GM12891 (cell line): ENCODE data around the gene NAALADL2.
"Not testable (repeated sequence)": the region's sequence is repeated elsewhere in the genome, so short reads cannot be mapped to it uniquely, and the experiment has no call there.

Source experiments
- DNase-seq: peaks from one replicate; pipeline ENCODE4 v3.0.0; 2011; ENCODE audit warnings: low spot score; ENCODE audit not compliant: insufficient read length
- FAIRE-seq: peaks from 2 replicates; lab custom pipeline; 2011; peaks lifted over from hg19 to GRCh38; lab: Jason Lieb, UNC
- PAX5 ChIP-seq: IDR thresholded peaks from 2 replicates; pipeline ENCODE4 v1.6.1; 2011; ENCODE audit warnings: low read length, moderate library complexity, mild to moderate bottlenecking; ENCODE audit not compliant: insufficient read depth, severe bottlenecking
- POLR2A ChIP-seq: IDR thresholded peaks from 2 replicates; pipeline ENCODE4 v1.6.1; 2011; ENCODE audit warnings: low read depth, low read length, control low read depth
- POLR2AphosphoS5 ChIP-seq: IDR thresholded peaks from 2 replicates; pipeline ENCODE4 v1.6.1; 2011; ENCODE audit warnings: low read depth, low read length, control low read depth
- POU2F2 ChIP-seq: IDR thresholded peaks from 2 replicates; pipeline ENCODE4 v1.6.1; 2011; ENCODE audit warnings: low read depth, mild to moderate bottlenecking, control low read depth, low read length, moderate library complexity
- SPI1 ChIP-seq: IDR thresholded peaks from 2 replicates; pipeline ENCODE4 v1.6.1; 2011; ENCODE audit warnings: low read depth, low read length, control low read depth
- TAF1 ChIP-seq: IDR thresholded peaks from 2 replicates; pipeline ENCODE4 v1.6.1; 2011; ENCODE audit warnings: low read depth, low read length, control low read depth

Gene NAALADL2

DNA sequence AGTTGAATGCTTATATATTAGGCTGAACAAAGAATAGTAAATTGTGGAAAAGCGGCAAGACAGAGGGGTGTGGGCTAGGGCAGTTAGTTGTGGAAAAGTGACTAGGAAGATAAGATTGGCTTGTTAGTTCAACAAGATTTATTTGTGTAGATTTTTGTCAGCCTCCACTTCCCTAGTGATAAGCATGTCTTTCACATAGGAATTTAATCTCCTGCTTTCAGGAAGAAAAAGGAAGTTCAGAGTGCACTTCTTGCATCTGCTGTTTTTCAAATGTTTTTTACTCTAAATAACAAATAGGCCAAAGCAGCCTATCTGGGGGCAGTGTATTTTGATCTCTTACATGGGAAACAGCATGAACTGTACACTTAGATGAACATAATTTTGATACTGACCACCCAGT lies 919.9 kb downstream of the NAALADL2 start:
- DNase-seq (no peak), FAIRE-seq (no peak)
- TF ChIP-seq PAX5 = no peak
- TF ChIP-seq POLR2AphosphoS5 = no peak

DNA sequence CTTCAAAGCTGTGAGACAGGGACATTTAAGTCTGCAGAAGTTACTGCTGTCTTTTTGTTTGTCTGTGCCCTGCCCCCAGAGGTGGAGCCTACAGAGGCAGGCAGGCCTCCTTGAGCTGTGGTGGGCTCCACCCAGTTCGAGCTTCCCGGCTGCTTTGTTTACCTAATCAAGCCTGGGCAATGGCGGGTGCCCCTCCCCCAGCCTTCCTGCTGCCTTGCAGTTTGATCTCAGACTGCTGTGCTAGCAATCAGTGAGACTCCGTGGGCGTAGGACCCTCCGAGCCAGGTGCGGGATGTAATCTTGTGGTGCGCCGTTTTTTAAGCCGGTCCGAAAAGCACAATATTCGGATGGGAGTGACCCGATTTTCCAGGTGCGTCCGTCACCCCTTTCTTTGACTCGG lies 928.0 kb downstream of the NAALADL2 start:
- not testable (repeated sequence) for DNase-seq, FAIRE-seq

DNA sequence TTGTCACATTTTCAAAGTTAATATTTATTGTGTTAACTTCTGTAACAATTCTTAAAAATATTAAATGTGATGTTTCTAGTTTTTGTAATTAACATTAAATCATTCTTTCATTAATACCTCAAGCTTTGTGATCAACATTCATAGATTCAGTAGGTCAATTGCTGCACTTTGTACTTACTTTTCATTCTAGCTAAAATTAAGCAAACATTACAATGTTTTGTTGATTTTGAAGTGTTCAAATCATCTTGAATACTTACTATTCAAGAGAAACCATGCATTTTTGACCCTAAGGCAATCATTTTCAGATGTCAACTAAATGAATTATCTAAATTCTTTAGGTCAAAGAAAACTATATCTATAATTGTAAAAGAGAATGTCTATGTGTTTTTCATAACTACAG lies 933.1 kb downstream of the NAALADL2 start:
- DNase-seq (no peak), FAIRE-seq (no peak)
- TF ChIP-seq POLR2AphosphoS5 = no peak

DNA sequence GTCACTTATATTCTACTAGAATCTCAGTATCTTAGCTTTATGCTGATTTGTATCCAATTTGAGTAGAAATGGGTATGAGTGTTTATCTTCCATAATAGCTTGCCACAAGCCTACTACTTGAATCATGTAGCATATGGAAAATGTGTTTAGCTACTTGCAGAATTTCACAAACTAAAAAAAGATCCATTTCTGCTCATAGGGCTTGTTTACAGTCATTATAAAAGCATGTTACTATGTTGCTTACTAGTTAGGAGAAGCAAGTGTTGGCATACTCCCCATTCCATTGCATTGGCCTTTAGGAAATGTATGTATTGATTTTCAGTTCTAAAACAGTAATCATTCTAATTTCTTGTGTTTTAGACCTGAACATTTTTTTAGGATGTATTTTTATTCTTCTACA lies 939.2 kb downstream of the NAALADL2 start:
- FAIRE-seq = no peak
- DNase-seq = no peak
- TF ChIP-seq POU2F2 (no peak), PAX5 (no peak), TAF1 (no peak), SPI1 (no peak), POLR2AphosphoS5 (no peak), POLR2A (no peak)

DNA sequence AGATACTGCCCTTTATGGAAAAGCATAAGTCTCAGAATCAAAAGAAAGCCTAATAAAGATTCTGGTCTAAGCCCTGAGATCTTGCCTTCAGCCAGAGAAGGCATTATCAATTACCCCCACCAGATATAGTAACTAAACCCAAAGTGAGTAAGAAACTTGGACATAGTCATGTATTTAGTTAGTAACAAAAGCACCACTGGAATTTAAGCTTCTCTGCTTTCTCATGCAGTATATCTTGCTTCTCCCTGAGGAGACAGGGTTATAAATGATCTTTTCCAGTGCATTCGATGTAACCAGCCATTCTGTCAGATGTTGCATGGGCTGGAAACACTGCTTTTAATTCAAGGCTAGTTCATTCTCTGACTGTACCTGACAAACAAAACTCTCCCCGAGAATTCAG lies 946.7 kb downstream of the NAALADL2 start:
- DNase-seq (no peak), FAIRE-seq (no peak)
- TF ChIP-seq POLR2AphosphoS5 = no peak

DNA sequence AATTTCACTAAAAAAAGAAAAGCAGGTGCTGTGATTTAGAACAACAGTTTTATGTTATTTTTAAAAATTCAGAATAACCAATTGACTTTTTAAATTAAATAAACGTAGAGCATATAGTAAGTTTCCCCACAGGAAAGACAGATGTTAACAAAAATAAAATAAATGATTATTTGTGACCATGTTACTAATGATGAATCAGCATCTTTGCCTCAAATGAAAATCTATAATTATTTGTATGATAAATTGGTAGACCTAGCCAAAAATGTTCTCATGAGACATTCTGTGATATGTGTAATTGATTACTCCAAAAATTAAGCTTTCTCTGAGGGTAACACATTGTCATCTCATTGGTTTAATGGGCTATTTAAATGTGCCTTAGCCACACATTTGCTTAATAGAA lies 948.0 kb downstream of the NAALADL2 start:
- no peak for TF ChIP-seq TAF1
- no peak for TF ChIP-seq SPI1
- TF ChIP-seq POLR2A = no peak
- TF ChIP-seq PAX5 = no peak
- TF ChIP-seq POLR2AphosphoS5 = no peak
- TF ChIP-seq POU2F2 = no peak
- FAIRE-seq (no peak), DNase-seq (no peak)

DNA sequence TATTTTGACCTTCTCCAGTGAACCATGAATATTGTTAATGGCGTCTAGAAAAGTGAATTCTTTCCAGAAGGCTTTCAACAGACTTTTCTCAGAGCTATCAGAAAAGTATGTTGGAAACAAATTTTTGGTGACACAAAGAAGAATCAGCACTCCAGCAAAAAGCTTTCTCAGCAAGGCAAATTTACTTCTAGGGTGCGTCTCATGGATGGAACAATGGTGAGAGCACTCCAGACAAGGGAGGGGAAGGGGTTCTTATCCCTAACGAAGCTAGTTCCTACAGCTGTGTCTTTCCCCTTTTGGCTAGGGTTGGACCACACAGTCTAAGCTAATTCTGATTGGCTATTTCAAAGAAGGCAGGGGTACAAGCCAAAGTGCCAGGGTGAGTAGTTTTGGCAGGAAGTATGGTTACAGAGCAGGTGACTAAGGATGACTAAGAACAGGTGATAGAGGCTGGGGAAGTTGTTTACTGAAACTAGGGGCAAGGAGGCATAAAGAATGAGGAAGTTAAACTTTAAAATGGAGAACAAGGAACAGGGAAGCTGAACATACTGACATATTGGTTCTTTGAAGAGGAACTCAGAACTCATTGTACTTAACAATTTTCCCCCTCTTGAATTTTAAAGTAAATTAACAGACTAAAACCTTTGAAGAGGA lies 959.8 kb downstream of the NAALADL2 start:
- TF ChIP-seq PAX5 = no peak
- no peak for TF ChIP-seq POLR2AphosphoS5
- TF ChIP-seq SPI1 = no peak
- TF ChIP-seq TAF1 = no peak
- no peak for TF ChIP-seq POU2F2
- no peak for TF ChIP-seq POLR2A
- DNase-seq = no peak
- FAIRE-seq = no peak

DNA sequence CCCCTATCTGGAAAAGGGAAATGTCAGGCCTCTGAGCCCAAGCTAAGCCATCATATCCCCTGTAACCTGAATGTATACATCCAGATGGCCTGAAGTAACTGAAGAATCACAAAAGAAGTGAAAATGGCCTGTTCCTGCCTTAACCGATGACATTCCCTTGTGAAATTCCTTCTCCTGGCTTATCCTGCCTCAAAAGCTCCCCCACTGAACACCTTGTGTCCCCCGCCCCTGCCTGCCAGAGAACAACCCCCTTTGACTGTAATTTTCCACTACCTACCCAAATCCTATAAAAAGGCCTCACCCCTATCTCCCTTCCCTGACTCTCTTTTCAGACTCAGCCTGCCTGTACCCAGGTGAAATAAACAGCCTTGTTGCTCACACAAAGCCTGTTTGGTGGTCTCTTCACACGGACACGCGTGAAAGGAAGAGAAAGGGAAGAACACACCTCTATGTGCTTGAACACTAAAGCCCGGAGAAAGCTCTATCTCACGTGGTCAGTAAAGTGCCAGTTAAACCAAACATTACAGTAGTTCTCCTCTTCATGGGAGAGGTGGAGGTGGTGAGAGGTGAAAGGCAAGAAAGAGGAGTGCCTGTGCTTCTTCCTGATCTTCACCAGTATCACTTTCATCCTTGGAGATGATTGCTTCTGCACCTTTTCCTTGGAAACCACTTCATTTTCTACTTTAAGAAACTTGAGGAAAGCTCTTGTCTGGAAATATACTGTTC lies 963.8 kb downstream of the NAALADL2 start:
- FAIRE-seq, DNase-seq: not testable (repeated sequence)

DNA sequence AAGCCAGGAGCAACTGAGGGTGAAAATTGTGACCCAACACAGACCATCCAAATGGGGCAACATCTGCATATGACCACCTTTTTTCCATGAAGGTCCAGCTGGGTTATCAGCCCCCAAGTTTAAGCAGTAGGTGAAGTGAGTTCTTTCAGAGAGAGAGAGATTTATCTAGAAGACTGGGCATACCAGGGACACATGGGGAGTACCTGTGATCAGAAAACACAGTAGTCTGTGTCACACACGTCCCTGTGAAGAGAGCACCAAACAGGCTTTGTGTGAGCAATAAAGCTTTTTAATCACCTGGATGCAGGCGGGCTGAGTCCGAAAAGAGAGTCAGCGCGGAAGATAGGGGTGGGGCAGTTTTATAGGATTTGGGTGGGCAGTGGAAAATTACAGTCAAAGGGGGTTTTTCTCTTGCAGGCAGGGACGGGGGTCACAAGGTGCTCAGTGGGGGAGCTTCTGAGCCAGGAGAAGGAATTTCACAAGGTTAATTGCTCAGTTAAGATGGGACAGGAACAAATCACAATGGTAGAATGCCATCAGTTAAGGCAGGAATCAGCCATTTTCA lies 966.0 kb downstream of the NAALADL2 start:
- FAIRE-seq, DNase-seq: not testable (repeated sequence)

DNA sequence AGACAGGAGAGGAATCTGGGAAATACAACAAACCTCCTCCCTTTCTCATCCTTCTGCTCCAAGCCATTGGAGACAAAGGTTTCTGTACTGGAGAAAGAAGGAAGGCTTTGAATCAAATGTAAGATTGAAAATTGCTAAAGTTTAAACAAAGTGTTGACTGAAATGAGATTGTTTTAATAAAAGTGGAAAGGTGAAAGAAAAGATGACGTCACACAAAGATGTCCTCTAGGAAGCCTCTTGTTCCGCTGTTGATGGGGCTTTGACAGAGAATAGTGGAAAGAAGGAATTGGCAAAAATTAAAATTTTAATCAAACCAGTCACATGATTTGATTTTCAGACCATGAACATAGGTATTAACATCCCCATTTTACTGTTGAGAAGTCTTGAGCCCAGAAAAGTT lies 967.6 kb downstream of the NAALADL2 start:
- TF ChIP-seq POLR2AphosphoS5 = no peak
- TF ChIP-seq PAX5 = no peak
- no peak for TF ChIP-seq POLR2A
- TF ChIP-seq SPI1 = no peak
- TF ChIP-seq TAF1 = no peak
- TF ChIP-seq POU2F2 = no peak
- DNase-seq (no peak), FAIRE-seq (no peak)

DNA sequence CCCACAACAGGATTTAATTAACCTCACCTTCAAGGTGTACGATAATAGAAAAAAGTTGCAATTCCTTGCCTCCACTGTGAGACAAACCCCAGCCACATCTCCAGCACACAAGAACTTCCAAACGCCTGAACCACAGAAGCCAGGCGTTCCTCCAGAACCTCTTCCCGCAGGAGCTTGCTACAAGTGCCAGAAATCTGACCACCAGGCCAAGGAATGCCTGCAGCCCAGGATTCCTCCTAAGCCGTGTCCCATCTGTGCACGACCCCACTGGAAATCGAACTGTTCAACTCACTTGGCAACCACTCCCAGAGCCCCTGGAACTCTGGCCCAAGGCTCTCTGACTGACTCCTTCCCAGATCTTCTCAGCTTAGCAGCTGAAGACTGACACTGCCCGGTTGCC lies 970.7 kb downstream of the NAALADL2 start:
- not testable (repeated sequence) for FAIRE-seq, DNase-seq

DNA sequence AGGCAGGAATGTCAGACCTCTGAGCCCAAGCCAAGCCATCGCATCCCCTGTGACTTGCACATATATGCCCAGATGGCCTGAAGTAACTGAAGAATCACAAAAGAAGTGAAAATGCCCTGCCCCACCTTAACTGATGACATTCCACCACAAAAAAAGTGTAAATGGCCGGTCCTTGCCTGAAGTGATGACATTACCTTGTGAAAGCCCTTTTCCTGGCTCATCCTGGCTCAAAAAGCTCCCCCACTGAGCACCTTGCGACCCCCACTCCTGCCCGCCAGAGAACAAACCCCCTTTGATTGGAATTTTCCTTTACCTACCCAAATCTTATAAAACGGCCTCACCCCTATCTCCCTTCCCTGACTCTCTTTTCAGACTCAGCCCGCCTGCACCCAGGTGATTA lies 976.6 kb downstream of the NAALADL2 start:
- not testable (repeated sequence) for DNase-seq, FAIRE-seq
